ENCODE data around the gene ITGA7.
"Not testable (repeated sequence)": the region's sequence is repeated elsewhere in the genome, so short reads cannot be mapped to it uniquely, and the experiment has no call there.

ITGA7 gene

DNA sequence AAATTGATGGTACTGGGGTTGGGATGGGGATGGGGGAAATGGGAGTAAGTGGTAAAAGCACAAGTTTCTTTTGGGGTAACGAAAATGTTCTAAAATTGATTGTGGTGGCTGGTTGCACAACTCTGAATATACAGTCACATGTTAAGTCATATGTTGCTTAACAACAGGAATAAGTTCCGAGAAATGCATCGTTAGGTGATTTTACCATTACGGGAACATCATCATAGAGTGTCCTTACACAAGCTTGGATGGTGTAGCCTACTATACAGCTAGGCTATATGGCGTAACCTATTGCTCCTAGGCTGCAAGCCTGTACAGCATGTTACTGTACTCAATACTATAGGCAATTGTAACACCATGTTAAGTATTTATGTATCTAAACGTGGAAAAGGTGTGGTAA lies 31.0 kb downstream of the ITGA7 start:
- FAIRE-seq: no peak

DNA sequence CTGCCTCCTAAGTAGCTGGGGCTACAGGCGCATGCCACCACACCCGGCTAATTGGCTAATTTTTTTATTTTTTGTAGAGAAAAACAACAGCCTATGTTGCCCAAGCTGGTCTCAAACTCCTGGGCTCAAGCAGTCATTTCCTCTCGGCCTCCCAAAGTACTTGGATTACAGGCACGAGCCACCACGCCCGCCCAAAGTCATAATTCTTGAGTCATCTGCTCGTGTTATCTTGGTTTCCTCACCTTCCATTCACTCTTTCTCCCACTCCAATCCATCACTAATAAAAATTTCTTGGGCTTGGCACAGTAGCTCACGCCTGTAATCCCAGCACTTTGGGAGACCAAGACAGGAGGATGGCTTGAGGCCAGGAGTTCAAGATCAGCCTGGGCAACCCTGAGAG lies 32.0 kb downstream of the ITGA7 start:
- FAIRE-seq: no peak

DNA sequence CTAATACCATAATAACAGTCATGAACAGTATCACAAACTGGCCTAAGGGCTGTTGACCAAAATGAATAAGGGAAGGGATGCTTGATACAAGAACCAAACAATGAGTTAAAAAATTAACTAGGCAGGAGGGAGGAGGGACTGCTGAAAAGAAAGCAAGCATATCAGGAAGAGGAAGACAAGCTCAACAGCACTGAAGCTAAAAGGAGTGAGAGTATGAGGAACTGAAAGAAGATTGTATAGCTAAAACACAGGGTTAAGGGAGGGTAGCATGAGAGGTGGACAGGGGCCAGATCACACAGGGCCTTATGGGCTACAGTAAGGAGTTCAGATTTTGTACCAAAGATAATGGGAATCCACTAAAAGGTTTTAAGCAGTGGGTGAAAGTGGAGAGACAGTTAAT lies 34.1 kb downstream of the ITGA7 start:
- no peak for FAIRE-seq

DNA sequence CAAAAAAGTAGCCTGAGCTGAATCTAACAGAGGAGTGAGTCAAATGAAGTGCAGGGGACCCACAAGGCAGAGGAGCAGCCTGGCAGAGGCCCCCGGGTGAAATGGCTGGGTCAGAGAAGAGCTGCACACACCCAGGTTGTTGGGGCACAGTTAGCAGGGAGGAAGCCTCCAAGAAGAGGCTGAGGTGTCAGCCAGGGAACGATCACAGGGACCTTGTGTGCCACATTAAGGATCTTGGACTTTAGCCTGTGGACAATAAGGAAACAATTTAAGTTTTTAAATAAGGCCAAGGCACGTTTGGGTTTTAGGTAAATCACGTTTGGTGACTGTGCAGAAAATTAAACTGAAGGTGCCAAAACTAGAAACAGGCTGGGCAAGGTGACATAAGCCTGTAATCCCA lies 36.0 kb downstream of the ITGA7 start:
- FAIRE-seq: no peak

DNA sequence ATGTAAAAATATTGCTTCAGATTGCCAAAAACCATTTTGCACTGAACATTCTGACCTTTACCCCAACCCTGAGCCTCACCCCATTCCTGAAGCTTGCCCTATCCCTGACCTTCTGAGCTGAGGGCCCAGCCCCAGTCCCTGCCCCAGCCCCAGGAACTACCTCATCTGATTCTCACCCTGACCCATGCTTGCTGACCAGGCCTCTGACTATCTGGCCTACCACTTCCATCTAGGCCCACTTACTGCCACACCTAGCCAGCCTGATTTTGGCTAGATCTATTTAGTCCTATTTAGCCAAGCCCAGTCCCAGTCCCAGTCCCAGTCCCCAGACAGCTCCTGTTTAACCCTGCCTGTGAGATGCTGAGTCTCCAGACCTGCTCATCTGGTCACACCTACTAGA lies 37.4 kb downstream of the ITGA7 start:
- no peak for FAIRE-seq

DNA sequence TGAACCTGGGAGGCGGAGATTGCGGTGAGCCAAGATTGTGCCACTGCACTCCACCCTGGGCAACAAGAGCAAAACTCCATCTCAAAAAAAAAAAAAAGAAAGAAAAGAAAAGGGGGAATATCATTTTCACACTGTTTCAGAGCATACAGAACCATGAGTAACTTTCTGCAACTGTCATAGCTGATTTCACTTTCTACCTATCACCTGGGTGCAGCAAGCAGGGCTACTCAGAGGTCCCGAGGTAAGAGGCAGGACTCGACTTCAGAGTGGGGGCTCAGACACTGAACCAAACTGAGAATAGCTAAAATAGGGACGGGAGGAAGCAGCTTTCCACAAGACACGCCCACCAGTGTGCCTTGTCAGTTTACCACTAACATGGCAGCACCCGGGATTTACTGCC lies 41.2 kb downstream of the ITGA7 start:
- FAIRE-seq: no peak

DNA sequence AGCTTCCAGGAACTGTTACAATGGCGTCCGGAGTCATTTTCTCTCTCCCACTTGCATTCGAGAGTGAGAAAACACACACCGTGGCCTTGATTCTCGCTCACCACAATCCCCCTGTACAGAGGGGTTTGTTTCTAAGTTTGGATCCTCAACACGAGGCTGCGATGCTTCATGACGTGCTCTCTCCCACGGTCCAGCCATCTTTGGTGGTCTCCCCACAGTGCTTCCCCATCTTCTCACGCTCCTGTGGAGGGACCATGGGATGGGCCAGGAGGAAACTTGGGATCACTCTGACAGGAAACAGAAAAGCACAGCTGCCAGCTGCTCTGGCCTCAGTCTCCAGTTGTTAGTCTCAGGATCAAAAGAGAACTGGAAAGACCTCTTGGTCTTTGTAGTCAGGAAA lies 42.9 kb downstream of the ITGA7 start:
- FAIRE-seq: no peak

DNA sequence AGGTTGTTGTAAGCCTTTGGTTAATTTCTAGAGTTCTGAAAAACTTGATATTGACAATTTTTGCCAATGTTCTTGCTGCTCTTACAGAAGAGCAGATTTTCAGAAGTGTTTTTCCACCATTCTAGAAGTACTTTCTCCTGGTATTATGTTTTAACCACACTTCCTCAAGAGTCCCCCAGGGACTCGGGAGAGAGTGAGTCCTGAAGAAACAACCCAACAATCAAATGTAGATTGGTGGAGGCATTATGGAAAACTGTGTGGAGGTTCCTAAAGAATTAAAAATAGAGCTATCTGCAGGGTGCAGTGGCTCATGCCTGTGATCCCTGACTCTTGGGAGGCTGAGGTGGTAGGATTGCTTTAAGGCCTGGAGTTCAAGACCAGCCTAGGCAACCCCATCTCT lies 44.3 kb downstream of the ITGA7 start:
- FAIRE-seq: no peak

DNA sequence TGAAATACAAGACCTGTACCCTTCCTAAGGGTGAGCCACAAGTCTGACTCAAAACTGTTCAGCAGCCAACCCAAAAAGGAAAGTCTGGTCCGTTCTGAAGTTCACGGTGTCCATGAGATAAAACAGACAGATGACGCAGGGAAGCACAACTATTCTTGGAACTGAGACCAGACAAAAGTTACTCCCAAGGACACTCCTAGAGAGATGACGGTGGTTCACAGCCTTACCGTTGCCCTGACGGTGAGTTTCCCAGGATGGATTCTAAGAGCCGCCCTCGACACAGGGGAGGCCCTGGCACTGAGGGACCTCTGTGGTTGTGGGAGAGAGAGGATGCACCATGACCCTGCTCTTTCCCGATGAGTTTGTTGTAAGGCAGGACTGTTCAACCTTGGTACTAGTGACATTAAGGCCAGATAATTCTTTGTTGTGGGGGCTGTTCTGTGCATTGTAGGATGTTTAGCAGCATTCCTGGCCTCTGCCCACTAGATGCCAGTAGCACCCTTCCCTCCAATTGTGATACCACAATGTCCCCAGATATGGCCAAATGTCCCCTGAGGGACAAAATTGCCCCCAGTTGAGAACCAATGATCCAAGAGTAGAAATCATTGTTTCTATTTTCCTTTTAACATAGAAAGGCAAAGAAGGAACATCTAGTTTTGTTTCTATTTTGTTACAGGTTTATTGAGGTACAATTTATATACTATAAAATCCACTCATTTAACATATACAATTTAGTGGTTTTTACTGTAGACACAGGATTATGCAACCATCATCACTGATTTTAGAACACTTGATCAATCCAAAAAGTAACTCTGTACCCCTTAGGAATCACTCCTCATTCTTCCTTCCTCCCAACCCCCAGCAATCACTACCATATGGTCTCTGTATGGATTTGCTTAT lies 48.0 kb downstream of the ITGA7 start:
- FAIRE-seq: no peak

DNA sequence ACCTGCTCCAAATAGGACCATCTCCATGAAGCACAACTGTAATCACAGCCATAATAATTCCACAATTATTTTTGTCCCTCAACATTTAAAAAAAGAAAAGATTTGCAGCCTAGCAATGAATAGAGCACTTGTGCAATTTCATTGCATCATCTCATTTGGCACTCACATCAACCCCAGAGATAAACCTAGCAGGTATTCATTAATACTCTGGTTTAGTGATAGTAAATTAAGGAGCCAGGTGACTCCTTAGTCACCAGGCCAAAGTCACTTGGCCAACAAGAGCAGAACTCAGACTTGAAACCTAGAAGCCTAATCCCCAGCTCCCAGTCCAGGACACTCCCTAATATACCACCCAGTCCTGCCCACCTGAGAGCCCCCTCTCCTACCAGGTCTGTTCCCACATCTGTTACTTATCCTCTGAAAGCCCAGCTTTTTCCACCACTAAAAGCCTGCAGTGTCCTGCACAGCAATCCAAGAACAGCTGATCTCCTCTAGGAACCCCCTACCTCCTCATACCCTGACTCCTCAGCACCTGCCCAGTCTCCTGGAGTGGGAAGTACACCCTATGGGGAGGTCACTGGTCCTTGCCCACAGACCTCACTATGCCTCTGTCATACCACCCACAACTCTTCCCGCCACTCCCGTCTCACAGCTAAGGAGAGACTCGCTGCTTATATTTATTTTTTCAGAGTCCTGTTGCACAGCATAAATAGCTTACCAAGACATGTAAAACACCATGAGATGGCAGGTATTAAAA lies 48.9 kb downstream of the ITGA7 start:
- FAIRE-seq: no peak

DNA sequence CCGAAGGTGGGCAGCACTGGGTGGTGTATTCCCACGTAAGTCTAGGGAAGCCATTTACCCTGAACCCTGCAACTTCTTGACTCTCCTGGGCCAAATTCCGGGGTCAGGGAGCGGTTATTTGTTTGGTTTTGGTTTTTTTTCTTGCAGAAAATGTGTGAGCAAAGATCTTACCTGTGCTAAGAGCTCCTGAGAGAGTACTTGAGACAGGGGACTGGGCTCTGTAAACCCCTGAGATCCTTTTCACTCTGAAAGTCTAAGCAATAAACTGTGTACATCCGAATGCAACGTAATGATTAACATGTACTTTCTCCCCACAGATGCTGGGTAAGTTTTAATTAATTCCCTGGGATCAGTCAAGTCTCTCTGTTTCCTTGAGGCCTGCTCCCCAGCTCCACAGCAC lies 49.5 kb downstream of the ITGA7 start:
- FAIRE-seq: no peak

DNA sequence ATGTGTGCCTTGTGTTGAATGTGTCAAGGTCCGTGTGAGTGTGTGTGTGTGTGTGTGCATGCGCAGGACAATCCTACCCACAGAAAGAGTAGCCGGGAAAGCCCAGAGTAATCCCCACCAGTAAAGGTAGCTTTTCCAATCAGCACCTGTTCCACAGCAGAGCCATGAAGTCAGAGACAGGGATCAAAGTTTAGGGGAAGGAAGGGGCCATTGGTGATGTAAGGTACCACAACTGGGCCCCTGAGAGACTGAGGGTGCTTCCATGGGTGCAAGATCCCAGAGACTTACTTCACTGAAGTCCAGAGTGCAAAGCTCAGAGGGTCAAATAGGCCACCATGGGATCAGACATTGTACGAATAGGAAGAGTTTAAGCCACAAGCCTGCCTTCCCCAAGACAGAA lies 50.5 kb downstream of the ITGA7 start:
- no peak for FAIRE-seq

DNA sequence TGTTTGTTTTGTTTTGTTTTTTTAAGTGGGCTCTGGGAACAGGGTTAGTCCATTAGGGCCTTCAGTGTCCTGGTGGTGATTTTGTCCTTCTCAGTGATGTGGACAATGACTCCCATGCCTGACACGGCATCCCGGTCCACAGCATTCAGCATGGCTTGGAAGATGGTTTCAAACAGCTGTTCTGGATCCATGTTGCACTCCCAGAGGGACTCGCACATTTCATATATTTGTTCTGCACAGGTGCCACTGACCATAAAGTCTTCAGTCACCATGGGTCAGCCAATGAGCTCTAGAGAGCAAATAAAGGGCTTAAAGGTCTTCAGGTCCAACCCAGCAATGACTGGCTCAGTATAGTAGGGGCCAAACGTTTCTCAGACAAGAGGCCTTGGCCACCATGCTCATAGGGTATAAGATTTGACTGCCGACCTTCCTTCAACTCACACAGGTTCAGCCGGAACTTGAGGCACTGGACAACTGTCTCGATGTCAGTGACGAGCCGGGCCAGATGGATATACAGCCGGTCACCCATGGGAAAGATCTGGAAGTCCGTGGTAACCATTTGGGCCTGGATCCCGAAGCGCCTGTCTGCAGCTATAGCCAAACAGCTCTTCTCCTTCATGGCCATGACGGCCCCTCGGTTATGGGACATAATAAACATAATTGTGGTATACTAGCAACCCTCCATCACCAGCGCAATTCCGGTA lies 53.0 kb downstream of the ITGA7 start:
- FAIRE-seq: no peak

DNA sequence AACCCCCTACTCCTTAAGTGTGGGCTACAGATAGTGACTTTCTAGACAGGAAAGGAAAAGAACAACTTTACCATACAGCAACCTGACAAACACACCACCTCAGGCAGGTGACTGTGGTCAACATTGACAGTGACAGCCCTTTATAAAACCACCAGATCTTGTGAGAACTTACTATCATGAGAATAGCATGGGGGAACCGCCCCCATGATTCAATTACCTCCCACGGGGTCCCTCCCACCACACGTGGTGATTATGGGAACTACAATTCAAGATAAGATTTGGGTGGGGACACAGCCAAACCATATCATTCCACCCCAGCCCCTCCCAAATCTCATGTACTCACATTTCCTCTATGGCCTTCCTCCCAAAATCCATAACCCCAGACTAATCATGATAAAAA lies 54.7 kb downstream of the ITGA7 start:
- FAIRE-seq: no peak

DNA sequence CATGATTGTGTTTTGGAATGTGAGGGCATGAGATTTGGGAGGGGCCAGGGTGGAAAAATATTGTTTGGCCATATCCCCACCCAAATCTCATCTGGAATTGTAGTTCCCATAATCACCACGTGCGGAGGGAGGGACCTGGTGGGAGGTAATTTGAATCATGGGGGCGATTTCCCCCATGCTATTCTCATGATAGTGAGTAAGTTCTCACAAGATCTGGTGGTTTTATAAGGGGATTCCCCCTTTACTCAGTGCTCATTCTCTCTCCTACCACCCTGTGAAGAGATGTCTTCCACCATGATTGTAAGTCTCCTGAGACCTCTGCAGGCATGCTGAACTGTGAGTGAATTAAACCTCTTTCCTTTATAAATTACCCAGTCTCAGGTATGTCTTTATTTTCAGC lies 55.4 kb downstream of the ITGA7 start:
- FAIRE-seq: no peak

DNA sequence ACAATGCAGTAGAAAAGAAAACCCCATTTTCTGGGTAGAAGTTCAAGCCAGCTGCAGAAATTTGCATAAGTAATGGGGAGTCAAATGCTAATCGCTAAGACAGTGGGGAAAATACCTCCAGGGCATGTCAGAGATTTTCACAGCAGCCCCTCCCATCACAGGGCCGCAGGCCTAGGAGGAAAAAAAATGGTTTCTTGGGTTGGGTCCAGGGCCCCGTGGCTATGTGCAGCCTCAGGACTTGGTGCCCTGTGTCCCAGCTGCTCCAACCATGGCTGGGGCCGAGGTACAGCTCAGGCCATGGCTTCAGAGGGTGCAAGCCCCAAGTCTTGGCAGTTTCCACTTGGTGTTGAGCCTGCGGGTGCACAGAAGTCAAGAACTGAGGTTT lies 56.4 kb downstream of the ITGA7 start:
- no peak for FAIRE-seq

DNA sequence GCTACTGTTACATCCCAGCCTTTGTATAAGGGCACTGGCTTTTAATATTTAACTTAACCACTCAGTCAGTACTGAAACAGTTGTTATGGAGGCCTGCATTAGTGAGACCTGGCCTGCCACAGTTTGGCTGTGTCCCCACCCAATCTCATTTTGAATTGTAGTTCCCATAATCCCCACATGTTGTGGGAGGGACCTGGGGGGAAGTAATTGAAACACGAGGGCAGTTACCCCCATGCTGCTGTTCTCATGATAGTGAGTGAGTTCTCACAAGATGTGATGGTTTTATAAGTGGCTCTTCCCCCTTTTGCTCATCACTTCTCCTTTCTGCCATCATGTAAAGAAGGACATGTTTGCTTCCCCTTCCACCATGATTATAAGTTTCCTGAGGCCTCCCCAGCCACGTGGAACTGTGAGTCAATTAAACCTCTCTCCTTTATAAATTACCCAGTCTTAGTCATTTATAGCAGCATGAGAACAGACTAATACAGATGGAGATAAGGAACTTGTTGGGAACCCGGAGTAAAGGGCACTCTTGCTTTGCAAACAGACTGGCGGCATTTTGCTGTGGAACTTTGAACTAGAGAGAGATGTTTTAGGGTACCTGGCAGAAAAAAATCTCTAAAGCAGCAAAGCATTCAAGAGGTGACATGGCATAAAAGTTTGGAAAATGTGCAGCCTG lies 56.9 kb downstream of the ITGA7 start:
- not testable (repeated sequence) for FAIRE-seq

DNA sequence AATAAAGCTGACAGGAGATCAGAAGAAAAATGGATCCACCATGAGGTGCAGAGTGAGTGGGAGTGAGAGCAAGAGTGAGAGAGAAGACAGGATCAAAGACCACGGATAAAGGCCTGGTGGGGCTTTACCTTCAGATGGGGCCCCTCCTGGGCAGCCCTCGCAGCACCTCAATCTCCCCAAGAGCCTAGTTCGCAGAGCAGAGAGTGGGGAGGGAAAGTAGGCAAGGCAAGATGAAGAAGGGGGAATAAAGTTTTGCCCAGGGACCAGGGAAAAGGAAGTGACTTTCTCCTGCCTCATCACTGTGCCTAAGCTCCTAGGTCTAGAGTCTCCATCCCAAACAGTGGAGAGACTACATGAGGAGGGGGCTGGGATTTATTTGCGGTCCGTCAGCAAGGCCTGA lies 60.7 kb downstream of the ITGA7 start:
- FAIRE-seq: no peak

DNA sequence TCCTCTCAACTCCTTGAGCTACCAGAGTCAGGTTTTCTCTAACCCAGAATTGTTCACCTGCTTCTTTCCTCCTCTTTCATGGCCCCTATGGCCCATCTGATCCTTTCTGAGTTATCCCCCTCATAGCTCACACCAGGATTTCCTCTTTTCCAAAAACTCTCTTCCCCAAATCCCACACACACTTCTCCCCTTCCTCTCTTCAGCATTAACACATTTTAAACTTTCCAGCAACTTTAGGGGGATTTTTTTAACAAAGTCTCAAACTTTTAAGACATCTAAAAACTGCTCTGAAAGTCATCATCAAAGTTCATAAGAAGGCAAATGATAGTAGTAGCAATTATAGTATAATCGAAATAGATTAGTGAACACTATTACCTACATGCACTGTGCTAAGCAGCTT lies 63.1 kb downstream of the ITGA7 start:
- no peak for FAIRE-seq

DNA sequence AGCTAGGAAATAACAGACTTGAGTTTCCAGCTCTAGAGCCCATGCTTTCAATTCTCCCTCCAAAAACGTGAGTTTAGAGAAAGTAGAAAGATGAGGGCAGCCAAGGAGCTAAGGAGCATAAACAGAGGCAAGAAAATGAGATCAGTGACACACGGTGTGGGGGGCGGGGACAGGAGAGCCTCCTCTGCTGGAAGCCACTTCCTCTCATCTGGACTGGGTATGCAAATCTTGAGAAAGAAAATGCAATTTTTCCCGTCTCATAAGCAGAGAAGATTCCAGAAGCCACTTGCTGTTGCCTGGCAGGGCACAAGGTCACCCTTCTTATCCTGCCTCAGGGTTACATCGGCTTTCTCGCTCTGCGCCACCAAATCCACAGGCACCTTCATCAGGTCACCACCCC lies 65.0 kb downstream of the ITGA7 start:
- no peak for FAIRE-seq

DNA sequence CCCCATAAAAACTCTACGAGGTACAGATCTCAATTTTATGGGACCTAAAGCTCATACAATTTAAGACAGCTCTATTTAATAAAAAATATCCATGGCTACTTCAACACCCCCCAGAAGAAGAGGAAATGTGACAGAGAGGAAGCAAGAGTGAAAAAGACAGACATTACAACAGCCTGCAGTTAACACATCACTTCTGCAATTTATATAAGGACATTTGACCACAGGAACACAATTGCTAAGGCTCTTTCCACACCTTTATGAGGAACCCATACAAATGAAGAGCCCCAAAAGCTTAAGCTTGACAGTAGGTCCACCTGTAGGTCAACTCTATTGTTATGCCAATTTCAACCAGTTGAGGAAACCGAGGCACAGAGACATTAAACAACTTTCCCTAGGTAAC lies 65.4 kb downstream of the ITGA7 start:
- FAIRE-seq: no peak

DNA sequence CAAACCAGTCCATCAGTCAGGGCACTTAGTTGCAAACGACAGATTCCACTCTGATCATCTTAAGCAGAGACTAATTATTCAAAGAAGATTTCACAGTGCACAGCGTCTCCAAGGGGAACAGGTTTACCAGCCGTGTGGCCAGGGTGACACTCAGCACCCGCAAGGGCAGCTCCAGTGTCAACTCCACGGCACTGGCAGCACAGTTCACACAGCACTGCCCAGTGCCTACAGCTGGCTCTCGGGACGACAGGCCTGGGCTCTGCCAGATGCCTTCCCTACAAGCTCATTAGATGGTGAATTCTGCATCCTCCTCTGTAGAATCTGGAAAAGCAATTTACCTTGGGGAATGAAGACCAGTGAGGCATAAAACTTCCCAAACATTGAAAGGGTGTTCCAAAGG lies 66.1 kb downstream of the ITGA7 start:
- FAIRE-seq: no peak

DNA sequence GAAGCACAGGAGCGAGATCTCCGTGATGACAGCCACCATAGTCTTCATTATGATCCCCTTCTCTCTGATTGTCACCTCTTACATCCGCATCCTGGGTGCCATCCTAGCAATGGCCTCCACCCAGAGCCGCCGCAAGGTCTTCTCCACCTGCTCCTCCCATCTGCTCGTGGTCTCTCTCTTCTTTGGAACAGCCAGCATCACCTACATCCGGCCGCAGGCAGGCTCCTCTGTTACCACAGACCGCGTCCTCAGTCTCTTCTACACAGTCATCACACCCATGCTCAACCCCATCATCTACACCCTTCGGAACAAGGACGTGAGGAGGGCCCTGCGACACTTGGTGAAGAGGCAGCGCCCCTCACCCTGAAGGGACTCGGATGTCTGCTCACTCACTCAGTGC lies 70.2 kb downstream of the ITGA7 start:
- FAIRE-seq: no peak
